ENCODE results near the gene LGR6.
A peak's percentile ranks its signal among the peaks of the same experiment; 100 is the strongest.
"Not testable (repeated sequence)": the region's sequence is repeated elsewhere in the genome, so short reads cannot be mapped to it uniquely, and the experiment has no call there.

Gene LGR6

GRCh38 chr1:202193614-202194327 lies at the start of gene LGR6:
Gene LGR6, plus strand, starts transcription at chr1:202193799. Its CDS starts 191 bp downstream, at chr1:202193990.
- no peak for ATAC-seq

GRCh38 chr1:202144402-202145067 lies 49.1 kb upstream of the LGR6 start, which contains the start of gene ARL8A:
Gene ARL8A, minus strand, starts transcription at chr1:202144737. Its CDS starts 165 bp downstream, at chr1:202144572.
- peak; percentile 64 for ATAC-seq
- DNase-seq: peak; percentile 82

More at GRCh38 chr1:202193614-202194327, at the start of gene LGR6:
- no peak for DNase-seq

GRCh38 chr1:202145068-202145743 lies 48.4 kb upstream of the LGR6 start:
- DNase-seq: peak; percentile 69
- peak; percentile 64 for ATAC-seq

GRCh38 chr1:202145744-202146140 lies 47.9 kb upstream of the LGR6 start:
- not testable (repeated sequence) for ATAC-seq

GRCh38 chr1:202146279-202146678 lies 47.3 kb upstream of the LGR6 start:
- DNase-seq: no peak
- no peak for ATAC-seq

More at GRCh38 chr1:202145744-202146140, 47.9 kb upstream of the LGR6 start:
- not testable (repeated sequence) for DNase-seq

GRCh38 chr1:202146993-202147392 lies 46.6 kb upstream of the LGR6 start:
- DNase-seq (no peak), ATAC-seq (no peak)

- no peak for ATAC-seq
- DNase-seq: no peak
Observed at GRCh38 chr1:202148391-202148790, 45.2 kb upstream of the LGR6 start.

- ATAC-seq (no peak), DNase-seq (no peak)
Observed at GRCh38 chr1:202149566-202149965, 44.0 kb upstream of the LGR6 start.

- DNase-seq: no peak
- ATAC-seq: no peak
Observed at GRCh38 chr1:202150187-202150586, 43.4 kb upstream of the LGR6 start.

- DNase-seq (no peak), ATAC-seq (no peak)
Observed at GRCh38 chr1:202150602-202151001, 43.0 kb upstream of the LGR6 start.

GRCh38 chr1:202151045-202151444 lies 42.6 kb upstream of the LGR6 start:
- DNase-seq (no peak), ATAC-seq (no peak)

- no peak for DNase-seq
- no peak for ATAC-seq
Observed at GRCh38 chr1:202152399-202152798, 41.2 kb upstream of the LGR6 start.

GRCh38 chr1:202153284-202153683 lies 40.3 kb upstream of the LGR6 start:
- no peak for ATAC-seq
- DNase-seq: no peak

GRCh38 chr1:202154148-202154765 lies 39.3 kb upstream of the LGR6 start:
- ATAC-seq (no peak), DNase-seq (no peak)

GRCh38 chr1:202154766-202155477 lies 38.7 kb upstream of the LGR6 start:
- DNase-seq: peak; percentile 55
- ATAC-seq: no peak

GRCh38 chr1:202155478-202156021 lies 38.0 kb upstream of the LGR6 start:
- ATAC-seq (no peak), DNase-seq (no peak)

- DNase-seq (no peak), ATAC-seq (no peak)
Observed at GRCh38 chr1:202156590-202156989, 37.0 kb upstream of the LGR6 start.

- no peak for ATAC-seq
- no peak for DNase-seq
Observed at GRCh38 chr1:202157945-202158344, 35.7 kb upstream of the LGR6 start.

- ATAC-seq: no peak
- peak; percentile 76 for DNase-seq
Observed at GRCh38 chr1:202158810-202159533, 34.6 kb upstream of the LGR6 start.

- peak; percentile 61 for ATAC-seq
- DNase-seq: peak; percentile 88
Observed at GRCh38 chr1:202159534-202160371, 33.8 kb upstream of the LGR6 start.
